Measurements from ENCODE around the gene LYPD4.

LYPD4 gene

GRCh38 chr19:41849067-41849466 is 4.6 kb upstream of the LYPD4 start:
- no peak for DNase-seq

- DNase-seq = no peak
These were observed 4.2 kb upstream of the LYPD4 start for GRCh38 chr19:41848666-41849065.

- DNase-seq = no peak
These were observed 3.0 kb upstream of the LYPD4 start for GRCh38 chr19:41847351-41848105.

DNA sequence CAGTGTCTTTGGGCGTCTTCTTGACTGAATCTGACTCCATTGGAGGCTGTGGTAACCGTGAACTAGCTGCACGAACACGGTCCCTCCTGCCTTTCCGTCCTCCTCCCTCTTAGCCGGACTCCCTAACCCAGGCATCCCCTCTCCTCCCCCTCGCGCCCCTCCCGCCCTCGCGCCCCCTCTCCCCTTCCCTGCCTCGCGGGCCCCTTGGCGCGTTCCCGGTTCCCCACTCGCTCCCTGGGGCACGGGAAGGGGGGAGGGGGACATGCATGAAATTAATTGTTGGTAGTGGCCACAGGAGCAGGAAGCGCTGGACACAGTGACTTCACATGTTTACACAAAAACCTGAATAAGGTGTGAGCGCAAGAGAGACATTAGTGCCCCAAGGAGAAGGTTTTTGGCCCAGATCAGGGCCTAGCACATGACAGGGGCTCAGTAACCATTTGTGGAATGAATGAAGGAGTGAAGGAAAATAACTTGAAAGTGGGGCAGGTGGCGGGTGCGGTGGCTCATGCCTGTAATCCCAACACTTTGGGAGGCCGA is 638 bp upstream of the LYPD4 start:
- DNase-seq = no peak

DNA sequence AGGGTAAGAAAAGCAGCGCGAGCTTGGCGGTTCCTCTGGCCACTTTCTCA is 343 bp upstream of the LYPD4 start, which contains the start of gene DMRTC2:
Gene DMRTC2, plus strand, starts transcription at position 42 of the 50 bp plus-strand sequence. CDS start 2,387 bp downstream, outside the sequence.
- DNase-seq = no peak

DNA sequence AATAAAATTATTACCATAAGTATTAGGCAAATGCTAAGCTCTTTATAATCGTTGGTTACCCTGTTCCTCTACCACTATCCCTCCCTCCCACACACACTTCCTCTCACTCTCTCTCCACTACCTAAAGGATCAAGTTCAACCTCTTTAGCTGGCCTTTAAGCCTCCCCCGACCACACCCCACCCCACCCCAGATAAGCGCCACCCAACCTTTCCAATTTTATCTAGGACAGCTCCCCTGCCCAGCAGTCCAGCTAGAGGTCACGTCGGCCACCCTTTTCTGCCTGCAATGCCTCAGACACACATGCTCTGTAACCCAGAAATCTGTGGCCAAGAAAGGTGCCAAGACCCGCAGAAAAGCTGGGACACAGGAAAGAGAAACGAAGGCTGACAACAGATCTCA is 1.1 kb downstream of the LYPD4 start:
- DNase-seq = no peak

DNA sequence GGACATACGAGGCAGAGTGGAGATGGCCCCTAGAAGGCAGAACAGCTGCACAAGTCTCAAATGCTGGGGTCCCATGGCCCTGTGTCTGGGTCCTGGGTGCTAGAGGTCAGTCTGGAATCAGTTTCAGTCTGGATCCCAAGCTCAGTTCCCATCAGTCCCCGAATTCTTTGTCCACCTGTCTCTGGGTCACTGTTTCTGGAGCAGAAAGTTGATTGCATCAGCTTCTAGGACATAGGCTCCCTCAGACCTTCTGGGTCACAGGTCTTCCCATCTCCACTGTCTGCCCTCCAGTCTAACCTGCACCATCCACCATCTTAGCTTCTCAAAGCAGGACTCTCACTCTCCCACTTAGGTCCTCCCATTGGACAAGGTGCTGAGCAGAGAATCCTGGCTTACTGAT is 5.3 kb downstream of the LYPD4 start:
- no peak for DNase-seq

DNA sequence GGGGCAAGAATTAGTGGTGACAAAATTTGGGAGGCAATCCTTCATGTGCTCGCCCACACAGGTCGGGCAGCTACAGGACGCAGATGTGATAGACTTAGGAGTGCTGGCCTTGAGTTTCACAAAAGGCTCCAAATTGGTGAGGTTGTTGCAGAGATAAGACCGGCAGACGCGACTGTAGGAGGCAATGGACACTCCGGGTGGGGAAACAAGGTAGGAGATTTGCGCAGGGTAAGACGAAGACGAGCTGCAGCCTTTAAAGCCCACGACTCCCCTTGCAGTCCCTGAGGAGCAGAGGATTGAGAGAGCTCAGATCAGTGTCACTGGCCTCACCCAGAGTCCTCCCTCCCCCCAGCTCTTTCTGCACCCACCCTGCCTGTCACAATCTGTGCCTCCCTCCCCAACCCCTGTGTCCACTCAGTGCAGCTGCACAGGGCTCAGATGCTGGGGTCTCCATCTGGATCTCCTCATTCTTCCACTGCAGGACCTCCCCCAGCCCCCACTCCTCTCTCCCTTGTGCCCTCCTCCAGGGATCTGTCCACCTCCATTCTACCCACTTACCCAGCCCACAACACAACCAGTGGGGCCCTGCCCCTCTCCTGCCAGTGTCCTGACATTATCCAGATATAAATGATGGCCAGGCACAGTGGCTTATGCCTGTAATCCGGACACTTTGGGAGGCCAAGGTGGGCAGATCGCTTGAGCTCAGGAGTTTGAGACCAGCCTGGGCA is 6.3 kb downstream of the LYPD4 start:
- no peak for DNase-seq

DNA sequence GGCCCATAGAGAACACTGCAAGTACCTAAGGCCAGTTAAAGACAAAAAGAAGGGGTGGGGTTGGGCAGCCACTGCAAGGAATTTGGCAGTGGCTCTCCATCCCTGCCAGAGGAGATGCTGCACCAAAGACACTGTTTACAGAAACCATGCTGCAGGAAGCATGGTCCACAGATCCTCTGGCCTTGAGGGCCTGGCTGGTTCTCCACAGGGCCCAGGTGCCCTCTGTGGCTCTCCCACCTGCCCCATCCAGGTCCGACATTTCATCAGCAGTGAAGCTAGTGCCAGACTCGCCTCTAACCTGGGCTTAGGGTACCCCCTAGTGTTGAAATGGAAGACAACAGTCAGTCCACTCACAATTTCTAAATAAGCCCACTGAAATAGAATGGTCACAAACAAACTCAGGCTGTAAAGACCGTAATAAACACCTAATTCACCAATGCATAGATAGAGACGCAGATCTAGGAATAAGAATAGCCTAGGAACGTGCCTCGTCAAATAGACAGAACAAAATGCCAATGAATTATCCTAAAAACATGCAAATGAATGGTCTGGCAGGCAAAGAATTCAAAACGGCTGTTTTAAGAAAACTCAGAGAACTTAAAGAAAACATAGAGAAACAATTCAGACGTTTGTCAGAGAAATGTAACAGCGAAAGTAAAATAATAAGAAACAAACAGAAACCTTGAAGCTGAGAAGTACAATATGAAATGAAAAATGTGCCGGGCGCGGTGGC is 23.3 kb downstream of the LYPD4 start:
- peak; percentile 23 for DNase-seq

DNA sequence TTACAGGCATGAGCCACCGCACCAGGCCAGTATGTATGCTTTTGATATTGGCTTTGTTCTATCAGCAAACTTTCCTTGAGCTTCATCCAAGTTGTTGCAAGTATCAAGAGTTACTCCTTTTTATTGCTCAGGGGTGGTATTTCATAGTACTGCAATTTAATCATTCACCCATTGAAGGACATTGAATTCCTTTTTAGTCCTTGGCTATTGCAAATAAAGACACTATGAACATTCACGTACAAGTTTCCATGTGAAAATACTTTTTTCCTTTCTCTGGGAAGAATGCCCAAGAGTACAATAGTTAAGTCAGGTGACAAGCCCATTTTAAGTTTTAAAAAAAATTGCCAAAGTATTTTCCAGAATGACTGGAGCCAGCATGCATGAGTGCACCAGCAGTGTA is 27.7 kb downstream of the LYPD4 start:
- no peak for DNase-seq

DNA sequence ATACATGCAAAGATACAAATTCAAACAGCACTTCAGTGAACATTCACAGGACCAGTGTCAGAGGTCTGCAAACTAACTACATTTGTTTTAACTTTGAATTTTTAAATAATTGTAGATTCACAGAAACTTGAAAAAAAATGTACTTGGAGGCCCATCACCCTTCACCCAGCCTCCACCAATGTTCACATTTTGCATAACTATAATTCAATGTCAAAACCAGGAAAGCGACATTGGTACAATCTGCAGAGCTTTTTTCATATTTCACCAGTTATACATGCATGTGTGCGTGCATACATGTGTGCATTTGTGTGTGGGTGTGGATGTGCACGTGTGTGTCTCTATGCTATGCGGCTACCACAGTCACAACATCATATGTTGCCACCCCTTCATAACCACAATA is 29.2 kb downstream of the LYPD4 start:
- no peak for DNase-seq

DNA sequence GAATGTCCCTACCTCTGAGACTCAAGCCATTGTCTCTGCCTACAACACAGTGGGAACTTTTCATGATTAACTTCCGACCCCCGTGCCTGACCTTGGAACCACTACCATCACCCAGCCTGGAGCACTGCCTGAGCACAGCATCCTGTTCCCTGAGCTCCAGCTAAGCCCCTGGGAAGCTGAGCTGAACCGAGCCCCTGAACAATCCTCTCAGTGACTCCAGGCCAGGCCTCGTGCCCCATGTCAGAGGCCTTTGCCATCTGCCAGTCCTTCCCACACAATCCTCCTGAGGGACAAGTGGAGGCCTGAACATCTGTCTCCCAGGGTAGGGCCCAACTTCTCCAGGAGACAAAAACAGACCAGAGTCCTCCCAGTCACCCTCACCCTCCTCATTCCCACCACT is 30.6 kb downstream of the LYPD4 start:
- no peak for DNase-seq

- no peak for DNase-seq
These were observed 32.5 kb downstream of the LYPD4 start for GRCh38 chr19:41811981-41812380.

DNA sequence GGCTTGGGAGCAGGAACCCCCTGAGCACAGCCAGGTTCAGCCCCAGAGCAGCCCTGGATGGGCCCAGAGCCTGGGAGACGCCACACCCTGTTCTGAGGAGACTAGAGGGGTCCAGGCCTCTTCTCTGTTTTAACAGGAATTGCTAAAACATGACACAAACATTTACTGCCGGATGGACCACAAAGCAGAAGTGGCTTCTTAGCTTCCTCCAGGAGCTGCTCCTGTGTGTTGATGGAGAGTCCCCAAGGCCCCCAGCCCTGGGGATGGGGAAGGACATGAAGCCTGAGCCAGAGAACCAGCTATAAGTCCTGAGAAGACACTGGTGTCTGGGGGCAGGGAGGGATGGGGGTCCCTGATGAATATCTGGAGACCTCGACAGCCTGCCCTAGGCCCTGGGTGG is 33.4 kb downstream of the LYPD4 start:
- peak; percentile 71 for DNase-seq

DNA sequence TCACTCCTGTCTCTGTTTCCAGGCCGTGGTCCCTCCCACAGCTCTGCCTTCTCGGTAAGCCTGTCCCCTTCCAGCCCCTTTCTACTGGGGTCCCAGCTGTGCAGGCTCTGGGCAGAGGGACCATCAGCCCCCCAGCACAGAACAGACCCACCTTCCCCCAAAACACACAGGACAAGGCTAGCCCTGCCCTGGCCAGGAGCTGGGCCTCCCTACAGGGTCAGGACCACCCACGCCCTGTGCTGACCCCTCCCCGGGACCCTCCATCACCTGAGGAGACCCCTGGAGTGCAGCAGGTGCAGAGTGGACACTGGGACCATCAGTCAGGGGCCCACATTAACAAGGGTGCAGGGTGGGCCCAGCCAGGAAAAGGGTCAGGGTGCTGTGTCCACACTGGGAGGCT is 34.2 kb downstream of the LYPD4 start:
- DNase-seq = no peak

DNA sequence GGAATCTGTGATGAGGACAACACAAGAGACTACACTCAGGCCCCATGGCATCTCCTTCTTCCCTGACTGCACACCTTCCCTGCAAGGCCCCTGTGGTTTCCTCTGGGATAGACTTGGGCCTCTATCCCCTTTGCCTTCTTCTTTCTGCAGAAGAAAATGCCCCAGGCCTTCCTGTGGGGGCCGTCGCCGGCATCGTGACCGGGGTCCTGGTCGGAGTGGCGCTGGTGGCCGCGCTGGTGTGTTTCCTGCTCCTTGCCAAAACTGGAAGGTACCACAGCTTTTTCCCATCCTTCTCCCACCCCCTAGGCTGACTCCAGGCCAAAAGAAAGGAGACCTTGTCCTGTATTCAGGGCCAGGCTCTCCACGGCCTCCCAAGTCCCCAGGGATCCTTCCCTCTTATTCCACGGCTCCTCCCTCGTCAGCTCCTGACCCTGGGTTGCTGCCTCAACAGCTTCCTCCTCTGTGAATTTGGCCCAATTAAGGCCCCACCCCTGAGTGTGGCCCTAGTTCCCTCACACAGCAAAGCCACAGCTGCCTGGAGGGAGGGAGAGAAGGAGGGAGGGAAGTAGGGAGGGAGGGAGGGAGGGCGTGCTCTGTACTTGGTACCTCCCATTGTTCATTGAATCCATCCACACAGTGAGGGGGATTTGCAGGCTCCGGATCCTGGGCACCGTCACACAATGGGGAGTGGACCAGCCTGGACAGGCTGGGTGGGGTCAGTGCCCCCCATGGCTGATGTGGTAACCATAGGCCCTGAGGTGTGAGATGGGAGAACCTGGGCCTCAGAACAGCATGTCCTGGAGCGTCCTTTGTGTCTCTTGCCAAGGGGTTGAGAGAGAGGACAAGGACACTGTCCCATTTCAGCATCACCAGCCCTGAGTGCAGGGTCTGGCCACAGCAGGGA is 35.6 kb downstream of the LYPD4 start:
- peak; percentile 29 for DNase-seq

DNA sequence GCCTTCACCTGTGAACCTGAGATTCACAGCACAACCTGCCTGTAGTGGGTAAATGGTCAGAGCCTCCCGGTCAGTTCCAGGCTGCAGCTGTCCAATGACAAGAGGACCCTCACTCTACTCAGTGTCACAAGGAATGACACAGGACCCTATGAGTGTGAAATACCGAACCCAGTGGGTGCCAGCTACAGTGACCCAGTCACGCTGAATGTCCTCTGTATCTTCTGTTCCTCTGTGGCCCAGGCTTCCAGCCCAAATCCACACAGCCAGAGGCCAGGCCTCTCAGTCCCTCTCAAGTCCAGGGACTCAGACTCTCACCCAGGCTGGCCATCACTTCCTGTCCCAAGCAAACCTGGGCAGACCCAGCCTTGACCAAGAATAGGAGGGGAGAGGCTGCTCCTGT is 37.3 kb downstream of the LYPD4 start:
- no peak for DNase-seq

GRCh38 chr19:41804336-41804735 is 40.1 kb downstream of the LYPD4 start:
- DNase-seq = no peak

- DNase-seq = no peak
These were observed 41.7 kb downstream of the LYPD4 start for GRCh38 chr19:41802770-41803169.

DNA sequence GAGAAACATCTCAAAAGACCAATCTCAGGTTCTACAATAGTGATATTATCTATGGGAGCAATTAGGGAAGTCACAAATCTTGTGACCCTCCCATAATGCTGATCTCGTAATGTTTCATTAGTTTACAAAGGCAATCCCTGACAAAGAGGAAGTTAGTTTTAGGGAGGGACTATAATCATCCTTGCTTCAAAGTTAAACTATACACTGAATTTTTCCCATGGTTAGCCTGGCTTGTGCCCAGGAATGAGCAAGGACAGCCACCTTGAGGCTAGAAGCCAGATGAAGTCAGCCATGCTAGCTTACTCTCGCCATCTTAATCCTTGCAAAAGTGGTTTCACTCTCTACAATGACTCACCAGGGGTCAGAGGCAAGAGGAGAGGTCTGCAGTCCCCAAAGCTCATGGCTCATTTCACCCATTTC is 42.7 kb downstream of the LYPD4 start:
- peak; percentile 61 for DNase-seq

GRCh38 chr19:41801031-41801430 is 43.5 kb downstream of the LYPD4 start:
- no peak for DNase-seq

DNA sequence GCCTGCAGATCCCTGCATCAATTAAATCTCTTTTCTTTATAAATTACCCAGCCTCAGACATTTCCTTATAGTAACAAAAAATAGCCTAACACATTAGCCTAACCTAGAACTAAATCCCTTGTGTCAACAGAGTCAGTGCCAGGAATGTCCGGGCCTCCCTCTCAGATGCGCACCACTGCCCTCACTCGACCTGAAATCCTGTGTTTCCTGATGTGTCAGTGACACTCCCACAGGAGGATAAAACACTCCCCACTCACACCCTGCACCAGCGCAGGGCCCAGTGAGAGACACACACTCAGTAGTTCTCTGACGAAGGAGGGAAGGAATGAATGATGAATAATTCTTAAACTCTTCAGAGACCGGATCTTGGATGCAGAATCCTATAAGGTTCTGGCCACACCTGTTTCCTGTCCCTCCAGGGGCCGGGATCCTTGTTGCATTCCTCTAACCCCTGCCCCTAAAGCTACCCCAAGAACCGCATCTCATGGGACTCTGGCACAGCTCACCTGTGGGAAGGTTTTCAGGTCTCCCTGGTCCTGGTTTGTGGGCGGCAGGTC is 45.0 kb downstream of the LYPD4 start:
- no peak for DNase-seq

- no peak for DNase-seq
These were observed 47.6 kb downstream of the LYPD4 start for GRCh38 chr19:41796901-41797300.
